Pancreas (tissue), 10 donors: ENCODE results near the gene TTC33. TPM values are rescaled to one million over a fixed set of nuclear protein-coding genes. Genes with fewer than 3 reads are reported as not detected.
"Not testable (repeated sequence)": the region's sequence is repeated elsewhere in the genome, so short reads cannot be mapped to it uniquely, and the experiment has no call there.

ENCODE experiments used
- ATAC-seq, 4 donors: fragments of 200-7000 bp; cut with Tn5 transposase; one replicate each; pipeline versions ENCODE4 v1.8.0 to v1.9.1; 2020; ENCODE audit warnings: mild to moderate bottlenecking in 4 of 4, moderate library complexity in 4 of 4
- DNase-seq, 6 donors: peaks; one replicate each; pipeline ENCODE4 v3.0.0-alpha.2; 2020
- FAIRE-seq: peaks from 2 replicates; lab custom pipeline; 2012; peaks lifted over from hg19 to GRCh38; lab: Jason Lieb, UNC
- H3K27ac ChIP-seq, 4 donors: fragments of 200-600 bp; sonication (generic); 1 replicate in 3 of 4; 2 replicates in 1 of 4; pipeline versions ENCODE4 v1.5.0 to v1.8.0; 2020
- H3K27me3 ChIP-seq, 4 donors: fragments of 200-600 bp; one replicate each; pipeline ENCODE4 v1.8.0; 2021
- H3K36me3 ChIP-seq, 3 donors: fragments of 200-600 bp; sonication (generic) in 1 of 3; one replicate each; pipeline versions ENCODE4 v1.5.0 to v1.8.0; 2020 to 2021
- H3K4me1 ChIP-seq, 3 donors: fragments of 200-600 bp; one replicate each; pipeline ENCODE4 v1.8.0; 2021
- H3K4me3 ChIP-seq, 4 donors: fragments of 200-600 bp; sonication (generic) in 2 of 4; one replicate each; pipeline versions ENCODE4 v1.5.0 to v1.8.0; 2020 to 2021
- H3K9me3 ChIP-seq, 4 donors: fragments of 200-600 bp; one replicate each; pipeline ENCODE4 v1.8.0; 2021
- CTCF ChIP-seq, 4 donors: fragments of 200-600 bp; sonication (generic) in 3 of 4; IDR thresholded peaks; one replicate each; pipeline versions ENCODE4 v1.5.0 to v1.8.0; 2021; ENCODE audit warnings: antibody characterized with exemption in 4 of 4
- WGBS, 2 donors: extraction: QIAGEN DNeasy Blood & Tissue Kit; methylation state at CpG; one replicate each; pipeline ENCODE4 v1.1.7; 2013; 5-methylcytosine and 5-hydroxymethylcytosine counted together
- intact Hi-C, 3 donors: fragments of 100-400 bp; cut with DNase I; formaldehyde crosslinking; loops; one replicate each; pipeline versions ENCODE4 v1.11.1 to v1.14.2; 2022
- polyA plus RNA-seq, 2 donors: library from polyadenylated mRNA; stranded (reverse); fragments of 200-250 nt; gene quantifications; one replicate each; pipeline ENCODE4 v1.2.3, GENCODE V29; 2013
- total RNA-seq, 6 donors: library from RNA; stranded (reverse); fragmentation: NEBNext Ultra II Directional in 4 of 6; extraction: Animal tissue kit (Norgen Biotek cat#: 25700) in 4 of 6; gene quantifications; one replicate each; pipeline versions ENCODE4 v1.2.1 to v1.2.4, GENCODE V29; 2021 to 2023
- donor health status: healthy with polysubstance abuse.
- donor health status: DM: no; HTN: no; CAD: no; lungs with moderate emphysema.
- donor health status: DM: no; HTN: no; CAD: no.
- donor health status: control.
- donor health status: control.
- donor health status: Bipolar disorder and iron deficiency.
- donor health status: DM: yes; HTN: yes; CAD: no.
- donor health status: DM: no; HTN: no; CAD: no.
- donor health status: DM: no; HTN: no; CAD: no.
- donor health status: DM: yes; HTN: yes; CAD: no.

TTC33 gene
- total and polyA plus RNA-seq, 8 donors = 3.0 to 8.7 (median 5.5) TPM

DNA sequence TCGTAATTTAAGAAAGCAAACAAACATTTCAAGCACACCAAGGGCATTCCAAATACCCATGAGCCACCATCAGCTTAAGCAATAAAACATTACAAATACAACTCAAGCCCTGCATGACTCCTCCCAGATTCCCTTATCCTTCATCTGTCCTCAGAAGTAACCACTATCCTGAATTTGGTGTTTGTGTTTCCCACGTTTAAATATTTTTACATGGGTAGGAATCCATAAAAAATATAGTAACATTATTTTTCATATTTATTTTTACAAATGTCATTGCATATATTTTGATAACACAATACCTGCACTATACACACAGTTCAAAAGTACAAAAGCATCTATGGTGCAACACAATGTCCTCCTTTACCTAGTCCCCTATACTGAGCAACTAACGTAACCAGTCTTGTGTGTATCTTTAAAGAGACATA, 36.0 kb upstream of the TTC33 start:
- no peak overlapping the region for H3K4me3 ChIP-seq
- FAIRE-seq = no peak
- no peaks in the 10 kb centered on the region for H3K9me3 ChIP-seq
- no peak for TF ChIP-seq CTCF (IDR thresholded peaks at IDR 0.05)
- no peaks in the 10 kb centered on the region for H3K36me3 ChIP-seq
- intact Hi-C loops = no loop called here
- ATAC-seq = peak in 2 of 4 donors; percentile 27 to 58
- WGBS, 2 donors = 24 to 33% methylated on average over 3 of the region's 3 CpGs
- H3K27ac ChIP-seq = peak overlapping the region in 1 of 4 donors; percentile 9
- DNase-seq = no peak
- no peaks in the 10 kb centered on the region for H3K27me3 ChIP-seq
- peaks cover 19 to 34% (median 20%) of the 10 kb centered on the region in 3 donors for H3K4me1 ChIP-seq

DNA sequence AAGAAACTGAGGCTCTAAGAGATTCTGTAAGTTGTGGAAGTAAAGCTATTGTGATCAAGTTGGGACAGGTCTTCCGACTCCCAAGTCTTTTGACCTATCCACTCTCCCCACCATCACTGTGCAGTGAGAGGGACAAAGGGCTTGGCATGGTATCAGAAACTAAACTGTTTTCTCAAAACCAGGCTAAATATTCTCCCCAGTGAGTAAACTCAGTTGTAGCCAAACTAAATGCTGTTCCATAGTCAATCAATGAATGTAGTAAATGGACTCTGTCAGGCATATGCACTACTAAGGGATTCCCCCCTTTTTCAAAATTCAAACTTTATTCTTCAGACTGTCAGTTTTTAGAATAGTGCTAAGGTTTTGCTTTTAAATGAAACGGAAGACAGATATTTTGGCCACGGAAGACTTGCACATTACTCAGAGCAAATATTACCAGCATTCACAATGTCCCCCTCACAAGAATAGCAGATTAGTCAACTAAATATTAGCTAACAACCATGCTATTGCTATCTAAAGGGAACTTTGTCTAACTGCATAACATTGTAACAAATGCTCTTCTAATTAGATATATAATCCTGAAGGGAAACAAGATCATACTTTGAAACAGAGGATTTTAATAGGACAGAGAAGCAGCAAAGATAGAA, 35.3 kb upstream of the TTC33 start:
- no peaks in the 10 kb centered on the region for H3K9me3 ChIP-seq
- H3K27me3 ChIP-seq = no peaks in the 10 kb centered on the region
- WGBS, 2 donors = 39 to 45% methylated on average over 3 of the region's 3 CpGs
- no peak for DNase-seq
- peak overlapping the region in 1 of 4 donors; percentile 9 for H3K27ac ChIP-seq
- TF ChIP-seq CTCF (IDR thresholded peaks at IDR 0.05) = no peak
- H3K4me3 ChIP-seq = no peak overlapping the region
- ATAC-seq = peak in 2 of 4 donors; percentile 41 to 57
- no peaks in the 10 kb centered on the region for H3K36me3 ChIP-seq
- peaks cover 15 to 31% (median 20%) of the 10 kb centered on the region in 3 donors for H3K4me1 ChIP-seq
- no peak for FAIRE-seq
- intact Hi-C loops = no loop called here

GRCh38 chr5:40788941-40789340, 33.2 kb upstream of the TTC33 start:
- H3K4me1 ChIP-seq = peaks cover 21 to 35% (median 22%) of the 10 kb centered on the region in 3 donors
- H3K27me3 ChIP-seq, FAIRE-seq, DNase-seq, H3K9me3 ChIP-seq, ATAC-seq, H3K36me3 ChIP-seq, intact Hi-C loops, H3K27ac ChIP-seq, H3K4me3 ChIP-seq: not testable (repeated sequence)
- 97 to 99% methylated on average over 5 of the region's 5 CpGs for WGBS, 2 donors

DNA sequence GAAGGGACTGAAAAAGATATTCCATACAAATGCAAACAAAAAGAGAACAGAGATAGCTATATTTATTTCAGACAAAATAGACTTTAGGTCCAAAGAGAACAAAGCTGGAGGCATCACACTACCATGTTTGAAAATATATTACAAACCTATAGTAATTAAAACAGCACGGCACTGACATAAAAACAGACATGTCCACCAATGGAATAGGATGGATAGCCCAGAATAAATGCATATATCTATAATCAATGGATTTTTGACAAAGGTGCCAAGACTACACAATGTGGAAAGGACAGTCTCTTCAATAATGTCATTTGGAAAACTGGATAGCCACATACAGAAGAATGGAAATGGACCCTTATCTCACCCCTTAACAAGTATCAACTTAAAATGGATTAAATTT, 32.2 kb upstream of the TTC33 start:
- no peak for DNase-seq
- Histone ChIP-seq H3K9me3 (no peaks in the 10 kb centered on the region), H3K27me3 (no peaks in the 10 kb centered on the region), H3K4me1 (peaks cover 21 to 45% (median 29%) of the 10 kb centered on the region in 3 donors), H3K4me3 (no peak overlapping the region), H3K27ac (no peak overlapping the region), H3K36me3 (no peaks in the 10 kb centered on the region)
- no peak for FAIRE-seq
- 97 to 98% methylated on average over 1 of the region's 1 CpG for WGBS, 2 donors
- no peak for TF ChIP-seq CTCF (IDR thresholded peaks at IDR 0.05)
- no peak for ATAC-seq
- intact Hi-C loops = no loop called here

- FAIRE-seq, DNase-seq, H3K4me3 ChIP-seq, H3K9me3 ChIP-seq, intact Hi-C loops, H3K36me3 ChIP-seq, ATAC-seq, H3K27ac ChIP-seq, H3K27me3 ChIP-seq: not testable (repeated sequence)
- 99% methylated on average over 3 of the region's 3 CpGs for WGBS, 2 donors
- peaks cover 14 to 49% (median 25%) of the 10 kb centered on the region in 3 donors for H3K4me1 ChIP-seq
Measured at GRCh38 chr5:40786664-40787063, 30.9 kb upstream of the TTC33 start.

GRCh38 chr5:40784916-40785315, 29.2 kb upstream of the TTC33 start:
- DNase-seq (no peak), FAIRE-seq (no peak), ATAC-seq (no peak)
- Histone ChIP-seq H3K36me3 (no peaks in the 10 kb centered on the region), H3K27me3 (no peaks in the 10 kb centered on the region), H3K27ac (no peak overlapping the region), H3K4me1 (peaks cover 13 to 43% (median 20%) of the 10 kb centered on the region in 3 donors), H3K4me3 (no peak overlapping the region), H3K9me3 (no peaks in the 10 kb centered on the region)
- no peak for TF ChIP-seq CTCF (IDR thresholded peaks at IDR 0.05)
- intact Hi-C loops = no loop called here
- 91 to 100% methylated on average over 1 of the region's 1 CpG for WGBS, 2 donors
